Fibroblast of skin of abdomen (primary cell): ENCODE results near the gene OSR1.

Experiments
- DNase-seq: peaks from one replicate; pipeline ENCODE4 v3.0.0-alpha.2; 2013

Gene OSR1

GRCh38 chr2:19357402-19358241 is 801 bp downstream of the OSR1 start:
- DNase-seq, result peak; percentile 36

- DNase-seq, result no peak
Measured at GRCh38 chr2:19356545-19357401, 1.6 kb downstream of the OSR1 start.

GRCh38 chr2:19355931-19356544 is 2.4 kb downstream of the OSR1 start:
- no peak for DNase-seq

GRCh38 chr2:19355416-19355821 is 3.0 kb downstream of the OSR1 start:
- DNase-seq, result no peak

- DNase-seq, result no peak
Measured at GRCh38 chr2:19355014-19355405, 3.4 kb downstream of the OSR1 start.

- DNase-seq, result no peak
Measured at GRCh38 chr2:19353721-19354050, 4.7 kb downstream of the OSR1 start.

- no peak for DNase-seq
Measured at GRCh38 chr2:19352946-19353720, 5.3 kb downstream of the OSR1 start.

GRCh38 chr2:19351899-19352697 is 6.3 kb downstream of the OSR1 start:
- DNase-seq, result no peak

GRCh38 chr2:19351499-19351898 is 6.9 kb downstream of the OSR1 start:
- DNase-seq, result no peak

GRCh38 chr2:19350678-19351401 is 7.6 kb downstream of the OSR1 start:
- DNase-seq, result no peak

GRCh38 chr2:19349911-19350677 is 8.3 kb downstream of the OSR1 start:
- DNase-seq, result no peak

- DNase-seq, result no peak
Measured at GRCh38 chr2:19348692-19349091, 9.7 kb downstream of the OSR1 start.

GRCh38 chr2:19347619-19348562 is 10.5 kb downstream of the OSR1 start:
- peak; percentile 98 for DNase-seq

- DNase-seq, result no peak
Measured at GRCh38 chr2:19346983-19347618, 11.3 kb downstream of the OSR1 start.

GRCh38 chr2:19337742-19338141 is 20.7 kb downstream of the OSR1 start:
- DNase-seq, result no peak

GRCh38 chr2:19337202-19337601 is 21.2 kb downstream of the OSR1 start:
- no peak for DNase-seq

- no peak for DNase-seq
Measured at GRCh38 chr2:19336781-19337180, 21.6 kb downstream of the OSR1 start.

- no peak for DNase-seq
Measured at GRCh38 chr2:19332503-19332902, 25.9 kb downstream of the OSR1 start.

GRCh38 chr2:19331450-19331849 is 27.0 kb downstream of the OSR1 start:
- no peak for DNase-seq
